ENCODE measurements around the gene LY6G6F.

LY6G6F gene, protein sequence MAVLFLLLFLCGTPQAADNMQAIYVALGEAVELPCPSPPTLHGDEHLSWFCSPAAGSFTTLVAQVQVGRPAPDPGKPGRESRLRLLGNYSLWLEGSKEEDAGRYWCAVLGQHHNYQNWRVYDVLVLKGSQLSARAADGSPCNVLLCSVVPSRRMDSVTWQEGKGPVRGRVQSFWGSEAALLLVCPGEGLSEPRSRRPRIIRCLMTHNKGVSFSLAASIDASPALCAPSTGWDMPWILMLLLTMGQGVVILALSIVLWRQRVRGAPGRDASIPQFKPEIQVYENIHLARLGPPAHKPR

DNA sequence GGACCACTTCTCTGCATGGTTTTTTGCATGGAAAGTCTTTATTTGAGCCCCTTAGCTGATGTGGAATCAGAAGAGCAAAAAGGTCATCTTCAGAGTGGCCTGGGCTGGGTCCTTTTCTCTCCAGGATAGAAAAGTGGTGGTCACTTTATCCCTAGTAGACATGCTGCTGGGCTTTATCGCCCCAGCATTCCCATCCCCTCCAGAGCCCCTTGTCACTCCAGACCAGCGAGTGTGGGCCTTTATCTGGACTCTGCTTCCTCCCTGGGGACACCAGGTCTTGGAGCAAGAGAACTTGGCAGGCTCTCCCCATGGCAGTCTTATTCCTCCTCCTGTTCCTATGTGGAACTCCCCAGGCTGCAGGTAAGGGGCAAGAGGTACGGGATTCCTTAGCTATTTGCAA lies at the start of gene LY6G6F:
TSS of gene LY6G6F (plus strand) at position 268 of the 400 bp plus-strand sequence. CDS start at position 309, 41 bp downstream.
- Mint-ChIP-seq H3K27ac (no peak within 1 kb of the TSS), H3K36me3 (peaks cover 2% of the 10 kb centered on the region), H3K4me1 (ENCODE audit: low read depth) (peaks cover 24% of the 10 kb centered on the region), H3K27me3 (no peaks in the 10 kb centered on the region), H3K4me3 (no peak within 1 kb of the TSS), H3K9me3 (ENCODE audit: low read depth) (no peaks in the 10 kb centered on the region)

DNA sequence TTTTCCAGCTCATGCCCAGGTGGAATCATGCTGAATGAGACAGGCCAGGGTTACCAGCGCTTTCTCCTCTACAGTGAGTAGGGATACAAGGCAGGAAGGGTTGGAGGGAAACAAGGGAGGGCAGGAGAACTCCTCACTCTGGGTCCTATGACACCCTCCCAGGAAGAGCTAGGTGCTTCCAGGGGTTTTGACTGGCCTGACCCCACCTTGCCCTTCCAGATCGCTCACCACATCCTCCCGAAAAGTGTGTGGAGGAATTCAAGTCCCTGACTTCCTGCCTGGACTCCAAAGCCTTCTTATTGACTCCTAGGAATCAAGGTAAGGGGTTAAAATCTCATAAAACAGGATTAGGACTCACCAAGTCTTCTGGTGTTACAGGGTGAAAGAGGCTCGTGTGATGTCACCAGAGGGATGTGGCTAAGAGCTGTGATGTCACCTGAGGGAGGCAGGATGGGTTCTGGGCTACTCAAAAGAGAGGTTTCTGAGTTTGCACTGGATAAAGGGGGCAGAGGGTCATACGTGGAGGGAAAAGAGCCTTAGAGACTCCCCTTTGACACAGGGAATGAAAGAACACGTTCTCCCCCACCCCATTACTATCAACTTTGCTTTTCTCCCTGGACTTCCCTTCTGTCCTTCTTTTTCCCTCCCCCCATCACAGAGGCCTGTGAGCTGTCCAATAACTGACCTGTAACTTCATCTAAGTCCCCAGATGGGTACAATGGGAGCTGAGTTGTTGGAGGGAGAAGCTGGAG lies 49.1 kb upstream of the LY6G6F start:
- H3K4me1 Mint-ChIP-seq (ENCODE audit: low read depth): peaks cover 59% of the 10 kb centered on the region
- peak overlapping the region; percentile 72 for H3K27ac Mint-ChIP-seq
- peak overlapping the region; percentile 94 for H3K4me3 Mint-ChIP-seq
- peaks cover 6% of the 10 kb centered on the region for H3K36me3 Mint-ChIP-seq
- H3K27me3 Mint-ChIP-seq: no peaks in the 10 kb centered on the region
- H3K9me3 Mint-ChIP-seq (ENCODE audit: low read depth): no peaks in the 10 kb centered on the region

DNA sequence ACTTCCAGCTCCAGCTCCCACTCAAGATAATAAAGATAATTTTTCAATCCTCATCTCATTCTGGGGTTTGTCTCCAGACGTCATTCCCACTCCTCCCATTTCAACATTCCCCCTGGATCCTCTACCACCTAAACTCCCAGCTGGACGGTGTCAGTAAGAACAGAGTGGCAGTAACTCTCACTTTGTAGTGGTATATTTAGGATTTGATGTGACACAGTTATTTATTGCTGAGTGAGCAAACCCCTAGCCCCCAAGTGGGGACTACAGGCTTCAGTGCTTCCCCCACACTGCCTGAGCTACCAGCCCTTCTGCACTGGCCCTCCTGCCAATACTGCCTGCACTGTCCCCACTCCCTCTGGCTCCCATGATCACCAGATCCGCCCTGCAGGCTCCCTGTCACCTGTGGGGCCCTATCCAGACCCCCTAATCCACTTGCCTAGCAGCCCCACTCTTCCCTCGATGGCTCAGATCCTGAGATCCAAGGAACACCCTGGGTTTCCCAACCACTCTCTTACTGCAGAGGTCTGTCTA lies 48.4 kb upstream of the LY6G6F start:
- Mint-ChIP-seq H3K9me3 (ENCODE audit: low read depth) (no peaks in the 10 kb centered on the region), H3K4me1 (ENCODE audit: low read depth) (peaks cover 59% of the 10 kb centered on the region), H3K27me3 (no peaks in the 10 kb centered on the region), H3K36me3 (peaks cover 8% of the 10 kb centered on the region), H3K4me3 (peak overlapping the region; percentile 94), H3K27ac (peak overlapping the region; percentile 72)

DNA sequence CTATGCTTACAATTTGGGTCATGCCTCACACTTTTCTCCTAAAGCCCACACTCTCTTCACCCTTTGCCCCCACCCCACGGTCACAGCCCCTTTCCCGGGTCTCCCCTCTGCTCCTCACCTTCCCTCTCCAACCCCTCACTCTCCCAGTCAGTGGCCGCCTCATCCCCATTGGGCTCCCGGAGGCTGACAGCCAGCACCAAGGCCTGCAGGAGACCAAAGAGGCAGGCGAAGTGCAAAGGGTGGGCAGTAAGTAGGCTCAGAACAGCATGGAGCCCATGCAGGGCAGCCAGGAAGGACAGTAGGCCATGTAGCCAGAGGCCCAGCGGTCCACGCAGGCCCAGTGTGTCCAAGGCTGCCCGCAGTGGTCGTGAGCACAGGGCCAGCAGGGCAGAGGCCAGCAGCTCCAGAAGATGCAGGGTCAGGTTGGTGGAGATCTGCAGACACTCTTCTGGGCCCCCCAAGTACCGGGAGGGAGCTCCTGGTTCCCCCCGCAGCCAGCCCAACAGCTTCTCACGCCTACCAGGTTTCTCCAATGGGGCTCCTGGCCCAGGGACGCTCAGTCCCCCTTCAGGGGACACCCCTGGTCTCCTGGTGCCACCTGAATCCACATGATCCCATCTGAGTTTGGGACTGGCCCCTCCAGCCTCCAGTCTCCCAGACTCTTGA lies 47.5 kb upstream of the LY6G6F start:
- Mint-ChIP-seq H3K27me3 (no peaks in the 10 kb centered on the region), H3K4me1 (ENCODE audit: low read depth) (peaks cover 66% of the 10 kb centered on the region), H3K4me3 (peak overlapping the region; percentile 94), H3K36me3 (peaks cover 14% of the 10 kb centered on the region), H3K27ac (peak overlapping the region; percentile 93), H3K9me3 (ENCODE audit: low read depth) (no peaks in the 10 kb centered on the region)

DNA sequence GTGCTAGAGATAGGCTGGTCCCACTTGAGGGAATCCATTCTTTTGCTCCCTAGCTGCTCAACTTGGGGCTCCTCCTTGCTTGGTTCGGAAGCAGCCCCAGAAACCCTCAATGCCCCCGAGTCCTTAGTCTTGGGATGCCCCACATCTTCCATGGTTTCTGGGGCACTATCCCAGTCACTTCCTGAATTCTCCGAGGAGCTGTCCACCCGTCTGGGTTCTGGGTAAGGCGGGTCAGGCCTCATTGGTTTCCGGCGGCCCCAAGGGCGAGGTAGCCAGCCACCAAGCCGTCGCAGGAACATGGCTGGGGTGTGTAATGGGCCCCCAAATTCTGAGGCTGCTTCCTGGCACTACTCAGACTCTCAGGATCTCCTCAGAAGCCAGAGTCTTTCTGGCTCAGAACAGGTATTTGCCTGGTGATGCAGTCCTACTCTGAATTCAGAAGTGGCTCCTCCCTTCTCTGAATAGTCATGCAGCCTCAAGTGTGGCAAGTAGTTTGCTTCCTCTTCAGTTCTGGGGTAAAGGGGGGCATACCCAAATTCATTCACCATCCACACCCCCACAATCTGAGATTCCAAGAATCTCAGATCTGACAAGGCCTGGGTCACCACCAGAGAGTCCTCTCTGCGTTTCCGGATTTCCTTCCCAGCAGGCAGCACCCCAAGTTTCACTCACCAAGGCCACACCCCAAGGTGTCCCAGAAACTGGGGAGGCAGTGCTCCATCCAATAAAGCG lies 46.9 kb upstream of the LY6G6F start:
- H3K27ac Mint-ChIP-seq: peak overlapping the region; percentile 93
- peaks cover 73% of the 10 kb centered on the region for H3K4me1 Mint-ChIP-seq (ENCODE audit: low read depth)
- no peaks in the 10 kb centered on the region for H3K27me3 Mint-ChIP-seq
- peak overlapping the region; percentile 94 for H3K4me3 Mint-ChIP-seq
- peaks cover 17% of the 10 kb centered on the region for H3K36me3 Mint-ChIP-seq
- no peaks in the 10 kb centered on the region for H3K9me3 Mint-ChIP-seq (ENCODE audit: low read depth)

DNA sequence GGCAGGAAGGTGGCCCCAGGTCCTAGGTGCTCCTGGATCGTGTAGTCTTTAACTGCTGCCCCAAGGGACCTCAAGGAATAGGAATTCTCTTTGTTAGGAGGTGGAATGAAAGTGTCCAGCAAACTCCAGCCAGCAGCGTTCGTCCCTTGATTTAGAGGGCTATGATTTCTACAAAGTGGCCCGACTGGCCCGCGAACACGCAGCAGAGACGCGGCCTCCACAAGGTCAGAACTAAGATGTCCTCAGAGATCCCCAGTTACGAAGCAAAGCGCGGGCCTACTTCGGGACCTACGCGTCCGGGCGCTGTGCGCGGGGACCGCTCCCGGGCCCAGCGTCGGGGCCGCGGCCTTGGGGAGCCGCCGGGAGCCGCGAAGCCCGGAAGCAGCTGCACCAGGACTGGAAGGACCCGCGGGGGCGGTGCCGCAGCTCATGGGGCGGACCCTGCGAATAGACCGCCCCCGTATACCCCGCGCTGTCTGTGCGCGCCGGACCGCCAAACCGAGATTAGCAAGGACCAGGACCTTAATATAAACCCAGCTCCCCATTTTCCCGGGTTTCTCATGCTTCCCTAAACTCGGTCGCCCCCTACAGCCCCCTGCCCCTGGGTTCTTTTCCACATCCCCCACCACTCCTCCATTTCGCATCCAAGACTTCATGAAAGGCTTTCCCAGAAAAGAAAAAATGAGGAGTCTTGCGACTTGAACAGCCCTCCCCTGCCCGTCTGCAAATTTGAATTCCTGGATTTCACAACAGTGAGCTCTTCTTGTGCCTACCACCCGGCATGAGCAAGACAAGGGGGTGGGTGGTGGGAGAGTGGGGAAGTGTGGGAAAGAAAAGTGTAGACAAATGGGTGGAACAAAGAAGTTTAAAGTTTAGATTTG lies 46.0 kb upstream of the LY6G6F start, which contains the start of gene C6orf47:
TSS of gene C6orf47 (minus strand) at position 398 of the 881 bp plus-strand sequence. CDS start 831 bp downstream, outside the sequence.
- Mint-ChIP-seq H3K36me3 (peaks cover 17% of the 10 kb centered on the region), H3K9me3 (ENCODE audit: low read depth) (no peaks in the 10 kb centered on the region), H3K4me1 (ENCODE audit: low read depth) (peaks cover 71% of the 10 kb centered on the region), H3K27ac (peak within 1 kb of the TSS; percentile 93), H3K27me3 (no peaks in the 10 kb centered on the region), H3K4me3 (peak within 1 kb of the TSS; percentile 94)

DNA sequence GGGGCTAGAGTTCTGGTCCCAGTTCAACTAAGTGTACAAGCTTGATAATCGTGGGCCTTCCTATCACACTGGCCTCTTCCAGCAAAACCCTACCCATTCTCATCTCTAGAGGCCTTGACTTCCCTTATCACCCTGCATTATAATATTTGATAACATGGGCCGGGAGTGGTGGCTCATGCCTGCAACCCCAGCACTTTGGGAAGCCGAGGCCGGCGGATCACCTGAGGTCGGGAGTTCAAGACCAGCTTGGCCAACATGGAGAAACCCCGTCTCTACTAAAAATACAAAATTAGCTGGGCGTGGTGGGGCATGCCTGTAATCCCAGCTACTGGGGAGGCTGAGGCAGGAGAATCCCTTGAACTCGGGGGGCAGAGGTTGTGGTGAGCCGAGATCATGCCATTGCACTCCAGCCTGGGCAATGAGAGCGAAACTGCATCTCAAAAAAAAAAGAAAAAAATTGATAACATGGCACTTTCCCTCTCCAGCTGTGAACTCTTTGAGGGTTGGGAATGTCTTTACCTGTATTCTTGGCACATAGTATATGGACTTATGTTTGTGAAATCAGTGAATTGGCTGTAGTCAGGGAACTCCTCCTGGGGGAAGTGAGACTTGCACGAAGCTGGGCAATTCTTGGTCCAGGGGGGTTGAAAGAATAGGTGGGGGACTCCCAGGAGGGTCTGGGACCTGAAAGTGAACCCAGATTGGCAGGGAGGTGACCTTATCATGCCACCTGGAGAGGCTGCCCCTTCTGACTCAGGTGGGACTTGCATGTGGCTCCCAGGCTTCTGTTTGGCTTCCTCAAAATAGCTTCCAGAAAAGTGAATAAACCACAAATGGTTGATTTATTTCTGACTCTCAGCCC lies 45.2 kb upstream of the LY6G6F start:
- no peaks in the 10 kb centered on the region for H3K27me3 Mint-ChIP-seq
- H3K4me3 Mint-ChIP-seq: peak overlapping the region; percentile 94
- H3K4me1 Mint-ChIP-seq (ENCODE audit: low read depth): peaks cover 71% of the 10 kb centered on the region
- peak overlapping the region; percentile 64 for H3K27ac Mint-ChIP-seq
- peaks cover 17% of the 10 kb centered on the region for H3K36me3 Mint-ChIP-seq
- H3K9me3 Mint-ChIP-seq (ENCODE audit: low read depth): no peaks in the 10 kb centered on the region

DNA sequence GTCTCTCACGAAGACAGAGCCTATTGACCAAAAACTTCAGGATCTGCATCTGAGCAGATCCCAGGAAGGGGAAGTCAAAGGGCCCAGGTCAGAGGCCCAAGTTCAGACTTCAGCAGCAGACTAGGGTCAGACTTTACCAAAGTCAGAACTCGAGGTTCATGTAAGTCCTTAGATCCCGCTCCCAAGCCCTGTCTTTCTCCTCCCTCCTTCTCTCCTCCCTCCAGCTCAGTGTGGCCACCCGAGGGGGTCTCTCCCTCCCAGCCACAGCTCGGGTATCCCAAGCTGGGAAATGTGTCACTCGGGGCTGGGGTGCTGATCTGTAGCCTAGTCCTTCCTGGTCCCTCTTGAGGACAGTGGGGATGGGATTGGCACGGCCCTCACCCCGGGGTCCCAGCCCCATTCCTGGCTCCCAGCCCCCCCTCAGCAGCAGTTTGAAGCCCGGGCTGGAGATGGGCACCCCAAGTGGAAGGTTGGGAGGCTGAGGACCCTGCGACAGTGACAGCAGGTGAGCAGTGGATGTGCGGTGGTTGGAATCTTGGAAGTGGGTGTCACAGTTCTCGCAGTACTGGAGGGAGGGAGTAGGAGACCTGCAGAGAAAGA lies 44.4 kb upstream of the LY6G6F start:
- peak overlapping the region; percentile 51 for H3K4me3 Mint-ChIP-seq
- no peaks in the 10 kb centered on the region for H3K27me3 Mint-ChIP-seq
- H3K9me3 Mint-ChIP-seq (ENCODE audit: low read depth): no peaks in the 10 kb centered on the region
- H3K36me3 Mint-ChIP-seq: peaks cover 17% of the 10 kb centered on the region
- peak overlapping the region; percentile 58 for H3K27ac Mint-ChIP-seq
- H3K4me1 Mint-ChIP-seq (ENCODE audit: low read depth): peaks cover 73% of the 10 kb centered on the region

DNA sequence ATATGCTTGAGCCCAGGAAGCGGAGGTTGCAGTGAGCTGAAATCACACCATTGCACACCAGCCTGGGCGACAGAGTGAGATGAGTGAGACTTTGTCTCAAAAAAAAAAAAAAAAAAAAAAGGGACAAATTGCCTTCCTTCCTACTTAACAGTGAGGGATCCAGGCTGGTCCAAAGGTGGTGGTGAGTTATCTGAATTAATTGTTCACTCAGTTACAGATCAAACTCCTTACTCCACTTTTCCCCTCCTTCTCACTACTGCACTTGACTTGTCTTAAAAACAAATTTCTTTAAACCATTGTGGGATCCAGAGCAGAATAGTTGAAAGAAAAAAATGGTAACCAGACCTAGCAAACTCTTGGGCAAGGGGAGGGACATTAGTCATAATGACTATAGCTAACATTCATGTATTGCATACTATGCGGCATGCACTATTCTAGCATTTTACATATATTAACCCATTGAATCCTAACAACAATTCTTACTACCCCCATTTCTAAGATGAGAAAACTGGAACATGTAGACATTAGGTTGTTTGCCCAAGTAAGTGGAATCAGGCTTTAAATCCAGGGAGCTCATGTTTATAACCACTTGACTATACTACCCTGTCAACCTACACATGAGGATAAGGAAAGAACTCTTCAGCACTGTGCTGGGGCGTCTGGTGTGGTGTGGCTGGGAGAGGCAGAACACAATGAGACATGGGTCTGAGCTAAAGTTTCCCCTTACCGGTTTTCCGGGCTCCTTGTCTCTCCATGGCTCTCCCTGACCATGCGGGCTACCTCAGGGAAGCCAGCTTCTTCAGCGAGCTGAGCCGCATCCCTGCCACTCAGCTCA lies 43.3 kb upstream of the LY6G6F start:
- Mint-ChIP-seq H3K4me1 (ENCODE audit: low read depth) (peaks cover 70% of the 10 kb centered on the region), H3K4me3 (peak overlapping the region; percentile 93), H3K36me3 (peaks cover 16% of the 10 kb centered on the region), H3K27me3 (no peaks in the 10 kb centered on the region), H3K27ac (peak overlapping the region; percentile 97), H3K9me3 (ENCODE audit: low read depth) (no peaks in the 10 kb centered on the region)

DNA sequence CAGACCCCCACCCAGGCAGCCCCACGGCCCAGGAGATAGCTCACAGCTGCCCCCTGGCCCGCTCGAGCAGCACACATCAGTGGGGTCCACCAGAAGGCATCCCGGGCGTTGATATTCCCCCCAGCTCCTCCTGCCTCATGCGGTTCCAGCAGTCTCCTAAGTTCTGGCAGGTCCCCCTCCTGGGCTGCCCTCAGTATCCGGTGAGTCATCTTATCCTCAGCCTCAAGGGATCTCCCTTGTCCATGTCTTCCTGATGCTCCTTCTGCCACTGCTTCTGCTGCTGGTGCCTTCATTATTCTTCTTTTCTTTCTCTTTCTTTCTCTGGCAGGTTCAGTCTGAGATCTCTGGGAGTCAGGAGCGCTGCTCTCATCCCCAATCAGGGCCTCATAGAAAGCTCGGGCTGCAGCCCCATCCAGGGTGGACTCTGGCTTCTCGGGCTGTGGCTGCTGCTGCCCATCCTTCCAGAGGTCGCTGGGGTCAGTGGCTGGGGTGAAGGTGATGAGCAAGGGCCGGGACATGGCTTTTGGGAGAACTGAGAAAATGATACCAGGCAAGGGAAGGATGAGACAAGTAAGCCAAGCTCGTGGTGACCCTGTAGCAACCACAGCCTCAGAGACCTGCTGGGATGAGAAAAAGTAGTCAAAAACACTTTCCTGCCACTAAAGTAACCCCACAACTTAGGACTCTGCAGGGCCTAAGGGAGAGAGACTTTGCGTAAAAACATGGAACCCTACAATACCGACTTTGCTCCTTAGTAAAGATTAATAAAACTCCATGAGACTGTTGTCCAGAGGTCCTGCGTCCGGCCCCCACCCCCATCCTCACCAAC lies 42.5 kb upstream of the LY6G6F start:
- H3K4me3 Mint-ChIP-seq: peak overlapping the region; percentile 93
- H3K27ac Mint-ChIP-seq: peak overlapping the region; percentile 97
- no peaks in the 10 kb centered on the region for H3K27me3 Mint-ChIP-seq
- H3K9me3 Mint-ChIP-seq (ENCODE audit: low read depth): no peaks in the 10 kb centered on the region
- peaks cover 16% of the 10 kb centered on the region for H3K36me3 Mint-ChIP-seq
- peaks cover 68% of the 10 kb centered on the region for H3K4me1 Mint-ChIP-seq (ENCODE audit: low read depth)

DNA sequence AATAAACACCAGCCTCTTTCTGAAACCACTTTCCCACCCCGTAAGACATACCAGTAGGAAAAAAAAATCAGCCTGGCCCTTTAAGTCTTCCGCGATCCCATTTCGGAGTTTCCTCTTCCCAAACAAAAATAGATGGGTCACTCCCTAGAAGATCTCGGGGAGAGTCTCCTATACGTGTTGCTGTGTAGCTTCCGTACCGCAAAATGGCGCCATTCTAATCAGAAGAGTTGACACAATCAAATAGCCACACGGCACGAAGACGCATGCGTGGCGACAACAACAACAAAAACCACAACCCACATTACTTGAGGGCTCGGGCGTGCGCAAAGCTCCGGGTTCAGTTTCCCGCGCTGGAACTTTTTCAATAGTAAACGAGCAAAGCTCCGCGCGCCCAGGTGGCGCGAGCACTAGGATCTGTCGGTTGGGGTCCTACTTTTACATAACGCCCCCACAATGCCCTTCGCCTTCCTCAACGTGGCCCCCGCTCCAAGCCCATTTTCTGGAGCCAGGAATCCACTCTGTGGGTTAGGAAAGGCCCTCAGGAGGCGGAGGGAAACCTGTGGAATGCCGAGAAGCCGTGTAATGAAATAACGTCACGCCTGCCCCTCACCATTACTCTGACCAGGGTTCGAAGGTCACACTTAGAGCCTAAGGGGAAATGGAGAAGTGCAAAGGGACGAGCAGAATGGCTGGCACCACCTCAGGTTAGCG lies 41.7 kb upstream of the LY6G6F start, which contains the start of gene GPANK1:
TSS of gene GPANK1 (minus strand) at position 208 of the 711 bp plus-strand sequence. CDS start 519 bp downstream, outside the sequence.
- Mint-ChIP-seq H3K4me3 (peak within 1 kb of the TSS; percentile 93), H3K27ac (peak within 1 kb of the TSS; percentile 97), H3K27me3 (no peaks in the 10 kb centered on the region), H3K36me3 (peaks cover 16% of the 10 kb centered on the region), H3K4me1 (ENCODE audit: low read depth) (peaks cover 62% of the 10 kb centered on the region), H3K9me3 (ENCODE audit: low read depth) (no peaks in the 10 kb centered on the region)
